RPMI7951 (cell line): ENCODE results near the gene APCDD1. TPM values are rescaled to one million over a fixed set of nuclear protein-coding genes. Genes with fewer than 3 reads are reported as not detected.

Experiments
- DNase-seq: peaks from one replicate; pipeline ENCODE4 v3.0.0-alpha.2; 2012; ENCODE audit warnings: low read depth
- total RNA-seq: library from RNA; depleted of rRNA; stranded (reverse); fragments of >200 nt; shearing (Covaris generic); gene quantifications from 2 replicates; pipeline ENCODE4 v1.2.3, GENCODE V29; 2014

The APCDD1 gene
- total RNA-seq, 1 experiment from 2014 or later = 4.7 TPM

DNA sequence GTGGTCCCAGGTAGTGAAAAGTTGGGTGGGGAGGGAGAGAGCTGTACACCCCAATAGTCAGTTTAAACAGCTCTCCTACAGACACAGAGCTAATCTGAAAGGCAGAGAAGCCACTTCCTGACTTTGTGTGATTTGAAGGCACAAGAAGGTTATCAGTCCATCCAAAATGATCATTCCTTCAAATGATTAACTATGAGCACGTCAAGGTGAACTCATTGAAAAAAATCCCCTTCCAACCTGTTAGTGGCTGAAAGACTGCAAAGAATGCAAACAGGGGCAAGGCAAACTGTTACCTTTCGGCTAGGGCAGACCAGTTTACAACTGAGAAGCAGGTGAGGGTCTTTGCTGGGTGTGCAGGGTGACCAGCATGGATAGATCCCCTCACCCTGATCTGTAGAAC is 22.8 kb upstream of the APCDD1 start:
- DNase-seq = no peak

DNA sequence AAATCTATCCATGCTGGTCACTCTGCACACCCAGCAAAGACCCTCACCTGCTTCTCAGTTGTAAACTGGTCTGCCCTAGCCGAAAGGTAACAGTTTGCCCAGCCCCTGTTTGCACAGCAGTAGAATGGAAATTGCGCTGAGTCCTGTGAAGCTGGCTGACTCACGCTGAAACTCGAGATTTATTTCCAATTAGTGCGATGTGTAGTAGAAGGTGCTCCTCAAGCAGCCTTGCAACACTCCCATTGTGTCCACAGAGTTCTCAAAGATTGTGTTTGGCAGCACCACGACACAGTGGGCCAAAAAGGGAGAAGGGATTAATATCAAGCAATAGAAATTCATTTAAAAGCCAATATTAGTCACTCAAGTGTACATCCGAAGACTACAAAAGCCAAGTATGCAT is 21.7 kb upstream of the APCDD1 start:
- DNase-seq = no peak

- no peak for DNase-seq
Measured at GRCh38 chr18:10436160-10436559, 18.3 kb upstream of the APCDD1 start.

GRCh38 chr18:10437837-10438236 is 16.6 kb upstream of the APCDD1 start:
- DNase-seq = no peak

- DNase-seq = no peak
Measured at GRCh38 chr18:10439898-10440297, 14.5 kb upstream of the APCDD1 start.

DNA sequence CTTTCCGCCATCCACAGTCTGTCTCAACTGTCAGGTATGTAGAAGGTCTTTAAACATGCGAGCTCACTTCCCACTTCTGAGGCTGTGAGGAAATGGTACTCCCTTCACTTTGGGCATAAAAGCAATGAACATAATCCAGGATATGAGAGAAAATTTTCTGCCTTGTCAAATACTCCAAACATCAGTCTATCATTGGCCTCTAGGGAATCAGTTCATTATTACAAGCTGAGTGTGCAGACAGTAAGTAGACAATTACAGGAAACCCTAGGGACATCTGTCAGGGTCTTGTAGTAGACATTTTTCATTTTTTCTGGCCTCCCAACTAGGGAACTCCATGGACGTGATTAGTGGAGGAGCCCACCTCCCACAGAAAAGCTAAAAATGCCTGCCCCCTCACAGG is 13.6 kb upstream of the APCDD1 start:
- no peak for DNase-seq

DNA sequence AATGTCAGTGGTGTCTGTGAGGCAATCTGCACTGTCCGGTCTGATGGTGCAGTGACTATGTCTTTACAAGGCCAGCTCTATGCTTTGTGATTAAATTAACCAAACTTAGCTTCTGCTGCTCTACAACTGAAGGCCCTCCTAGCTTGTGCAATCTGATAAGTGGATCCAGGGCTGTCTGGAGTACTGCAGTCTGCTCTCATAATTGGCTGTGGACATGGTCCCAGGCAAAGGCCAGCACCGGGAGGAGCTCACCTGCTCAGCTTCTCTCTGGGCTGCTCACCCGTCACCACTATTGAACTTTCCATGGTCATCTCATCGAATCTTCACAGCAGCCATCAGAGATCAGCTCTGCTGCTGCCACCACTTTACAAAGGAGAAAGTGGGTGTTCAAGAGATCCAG is 13.0 kb upstream of the APCDD1 start:
- DNase-seq = no peak

DNA sequence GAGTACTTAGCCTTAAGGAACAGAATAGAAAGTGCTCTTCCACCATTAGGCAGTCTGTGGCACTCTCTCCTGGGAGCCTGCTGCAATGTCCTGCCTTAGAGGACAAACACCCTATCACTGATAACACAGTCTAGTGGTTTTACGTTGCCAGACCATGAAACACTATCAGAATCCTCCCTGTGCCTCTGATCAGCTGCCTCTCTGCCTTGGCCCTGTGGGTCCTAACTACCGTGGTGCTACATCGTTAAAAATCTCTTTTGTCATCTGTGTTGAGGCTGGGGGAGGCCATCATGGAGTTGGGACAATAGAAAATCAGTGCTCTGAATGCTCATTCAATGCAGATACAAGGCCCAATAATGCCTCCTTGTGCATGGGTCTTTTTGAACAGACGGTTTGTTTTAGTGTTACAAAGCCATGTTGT is 11.9 kb upstream of the APCDD1 start:
- DNase-seq = peak; percentile 35

- no peak for DNase-seq
Measured at GRCh38 chr18:10443001-10443400, 11.4 kb upstream of the APCDD1 start.

GRCh38 chr18:10444314-10445006 is 10.0 kb upstream of the APCDD1 start:
- DNase-seq = no peak

DNA sequence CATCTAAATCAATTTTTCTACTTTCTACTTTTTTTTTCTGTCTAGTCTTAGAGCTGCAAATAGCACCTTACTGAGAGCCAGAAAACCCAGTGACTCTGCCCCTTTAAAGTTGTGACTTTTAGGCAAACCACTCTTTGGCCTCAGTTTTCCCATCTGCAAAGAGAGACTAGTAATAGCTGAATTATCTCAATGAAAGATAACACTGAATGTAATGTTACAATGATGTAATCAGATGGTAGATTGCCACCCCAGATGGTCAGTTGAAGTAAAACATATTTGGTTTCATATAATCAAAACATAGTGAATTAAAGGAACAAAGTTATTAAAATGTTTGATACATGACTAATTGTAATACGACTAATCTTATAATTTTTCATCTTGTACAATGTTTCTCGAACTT is 5.0 kb upstream of the APCDD1 start:
- DNase-seq = no peak

DNA sequence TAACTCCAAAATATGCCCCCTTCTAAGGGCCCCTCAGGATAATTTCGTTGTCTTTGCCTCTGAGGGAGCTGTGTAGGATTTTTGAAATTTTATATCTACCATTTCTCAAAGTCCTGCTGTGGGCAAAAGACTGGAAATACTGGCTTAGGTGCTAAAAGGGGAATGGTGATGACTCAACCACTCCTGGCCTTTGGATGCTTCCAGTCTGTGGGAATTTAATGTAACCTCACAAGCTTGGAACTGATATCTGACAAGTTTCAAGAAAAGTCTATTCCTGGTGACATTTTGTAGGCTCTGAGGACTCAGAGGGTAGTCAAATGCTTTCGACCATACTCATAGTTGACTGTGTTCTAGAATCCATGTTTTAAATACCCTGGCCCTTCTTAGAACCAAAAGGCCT is 3.4 kb upstream of the APCDD1 start:
- no peak for DNase-seq

DNA sequence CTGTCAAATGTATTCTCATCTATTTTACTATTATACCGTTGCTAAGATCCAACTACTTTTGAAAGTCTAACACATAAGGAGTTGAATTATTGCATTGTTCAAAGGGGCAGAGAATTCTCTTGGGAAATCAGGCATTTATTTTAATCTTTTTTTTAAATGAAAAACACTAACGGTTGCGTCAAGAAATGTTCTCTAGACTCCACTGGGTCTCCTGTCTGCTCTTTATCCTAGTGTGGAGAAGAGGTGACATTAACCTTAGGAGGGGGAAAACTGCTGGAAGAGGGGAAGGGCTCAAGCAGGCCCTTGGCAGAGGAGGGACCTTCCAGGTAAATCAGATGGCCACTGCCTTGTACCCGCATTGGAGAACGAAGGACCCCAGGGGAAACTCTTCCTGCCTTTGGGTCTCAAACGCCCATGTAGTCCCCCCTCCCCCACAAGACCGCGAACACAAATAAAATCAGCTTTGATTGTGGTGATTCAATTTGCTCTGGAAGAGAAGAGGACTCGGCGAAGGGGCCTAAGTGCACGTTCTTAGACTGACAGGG is 1.1 kb upstream of the APCDD1 start:
- DNase-seq = no peak

- DNase-seq = peak; percentile 25
Measured at GRCh38 chr18:10454681-10455557, 484 bp downstream of the APCDD1 start.

DNA sequence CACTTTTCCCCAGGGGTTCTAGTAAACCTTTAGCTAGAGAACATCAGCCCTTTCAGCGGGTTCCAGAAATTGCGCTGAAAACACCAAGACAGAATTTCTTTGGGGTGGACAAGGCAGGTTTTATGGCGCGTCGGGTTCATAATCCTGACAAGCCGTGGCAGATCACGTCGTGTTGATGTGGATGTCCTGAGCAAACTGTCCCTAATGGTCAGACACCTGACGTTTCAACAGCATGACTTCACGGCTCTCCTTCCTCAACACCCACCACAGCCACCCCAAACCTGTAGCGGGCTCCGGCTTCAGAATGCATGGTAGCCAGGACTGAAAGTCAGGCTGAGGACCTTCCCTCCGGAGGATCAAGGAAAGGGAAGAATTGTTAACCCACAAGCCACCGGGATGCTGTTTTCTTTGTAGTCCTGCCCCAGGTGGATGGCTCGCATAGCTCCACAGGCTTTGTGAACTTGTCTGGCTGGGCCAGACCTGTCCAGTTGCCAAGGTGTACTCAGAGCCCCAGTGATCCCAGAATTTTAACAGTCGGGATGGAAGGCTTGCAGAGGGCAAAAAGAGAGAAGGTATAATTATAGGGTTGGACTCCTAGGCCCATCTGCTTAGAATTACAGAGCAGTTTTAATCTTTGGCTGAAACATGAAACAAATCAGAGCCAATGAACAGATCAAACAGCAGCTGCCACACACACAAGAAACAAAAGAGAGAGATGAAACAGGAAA is 1.5 kb downstream of the APCDD1 start:
- no peak for DNase-seq

DNA sequence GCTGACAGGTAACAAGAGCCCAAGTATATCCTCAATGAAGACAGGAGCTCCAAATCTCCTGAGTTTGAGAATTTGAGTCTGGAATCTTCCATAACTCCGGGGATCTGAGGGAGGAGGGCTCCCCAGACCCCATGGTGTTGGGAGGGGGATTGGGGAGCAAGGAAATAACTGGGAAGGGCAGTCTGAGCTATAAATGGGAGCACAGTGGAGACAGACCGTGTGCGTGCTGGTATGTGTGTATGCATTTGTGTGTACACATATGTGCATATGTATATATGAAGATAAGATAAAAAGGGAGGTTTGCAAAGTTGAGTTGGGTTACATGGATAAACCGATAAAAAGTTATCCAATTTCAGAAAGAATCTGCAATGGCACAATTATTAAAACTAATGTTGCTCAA is 2.3 kb downstream of the APCDD1 start:
- no peak for DNase-seq

GRCh38 chr18:10457128-10457527 is 2.7 kb downstream of the APCDD1 start:
- no peak for DNase-seq

- no peak for DNase-seq
Measured at GRCh38 chr18:10457767-10458166, 3.3 kb downstream of the APCDD1 start.

DNA sequence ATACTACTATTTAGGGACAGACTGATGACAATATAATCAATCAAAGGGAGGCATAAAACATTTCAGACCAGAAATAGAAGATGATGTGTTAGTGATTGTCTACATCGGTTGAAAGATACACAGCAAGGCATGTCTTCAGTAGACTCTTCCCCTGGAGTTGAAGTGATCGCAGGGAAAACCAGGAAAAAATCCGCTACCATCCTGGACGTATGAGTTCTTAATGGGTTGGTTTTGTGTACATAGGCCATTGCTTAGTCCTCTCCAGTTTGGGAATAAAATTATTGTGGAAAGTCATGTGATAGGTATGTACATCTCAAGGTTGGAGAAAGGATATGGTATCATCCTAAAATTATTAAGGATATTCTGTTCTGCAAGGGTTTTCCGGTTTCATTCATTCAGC is 4.3 kb downstream of the APCDD1 start:
- DNase-seq = no peak

- no peak for DNase-seq
Measured at GRCh38 chr18:10459587-10459986, 5.2 kb downstream of the APCDD1 start.

GRCh38 chr18:10460414-10461018 is 6.1 kb downstream of the APCDD1 start:
- no peak for DNase-seq

- DNase-seq = no peak
Measured at GRCh38 chr18:10461989-10462388, 7.6 kb downstream of the APCDD1 start.
